ENCODE measurements around the gene LAMC3. TPM values are rescaled to one million over a fixed set of nuclear protein-coding genes. Genes with fewer than 3 reads are reported as not detected.
"Not testable (repeated sequence)": the region's sequence is repeated elsewhere in the genome, so short reads cannot be mapped to it uniquely, and the experiment has no call there.

LAMC3 gene
- total RNA-seq, 1 experiment from 2014 or later = not detected

DNA sequence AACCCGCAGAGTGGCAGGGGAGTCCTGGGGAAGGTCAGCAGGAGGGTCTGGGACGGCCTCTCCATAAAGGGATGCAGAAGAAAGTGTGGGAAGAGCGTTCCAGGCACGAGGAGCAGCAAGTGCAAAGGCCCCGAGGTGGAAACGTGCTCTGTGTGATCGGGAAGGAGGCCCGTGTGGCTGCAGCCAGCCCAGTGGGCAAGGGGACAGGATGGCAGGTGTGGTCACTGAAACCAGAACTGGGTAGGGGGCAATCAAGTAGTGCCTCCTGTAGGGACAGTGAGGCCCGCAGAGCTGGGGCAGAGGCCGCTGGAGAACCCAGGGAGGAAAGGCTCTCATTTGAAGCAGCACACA, 16.3 kb upstream of the LAMC3 start:
- H3K27me3 ChIP-seq = no peaks in the 10 kb centered on the region; the same call in 1 of the 2 replicates
- no peak for DNase-seq
- H3K4me3 ChIP-seq = no peak overlapping the region
- 0 out of 2 replicates have a peak, but pooled peaks cover 3% of the 10 kb centered on the region for H3K9me3 ChIP-seq (replicated peaks)
- H3K4me1 ChIP-seq = peaks cover 56% of the 10 kb centered on the region
- no peak overlapping the region for H3K27ac ChIP-seq
- no peaks in the 10 kb centered on the region for H3K36me3 ChIP-seq

DNA sequence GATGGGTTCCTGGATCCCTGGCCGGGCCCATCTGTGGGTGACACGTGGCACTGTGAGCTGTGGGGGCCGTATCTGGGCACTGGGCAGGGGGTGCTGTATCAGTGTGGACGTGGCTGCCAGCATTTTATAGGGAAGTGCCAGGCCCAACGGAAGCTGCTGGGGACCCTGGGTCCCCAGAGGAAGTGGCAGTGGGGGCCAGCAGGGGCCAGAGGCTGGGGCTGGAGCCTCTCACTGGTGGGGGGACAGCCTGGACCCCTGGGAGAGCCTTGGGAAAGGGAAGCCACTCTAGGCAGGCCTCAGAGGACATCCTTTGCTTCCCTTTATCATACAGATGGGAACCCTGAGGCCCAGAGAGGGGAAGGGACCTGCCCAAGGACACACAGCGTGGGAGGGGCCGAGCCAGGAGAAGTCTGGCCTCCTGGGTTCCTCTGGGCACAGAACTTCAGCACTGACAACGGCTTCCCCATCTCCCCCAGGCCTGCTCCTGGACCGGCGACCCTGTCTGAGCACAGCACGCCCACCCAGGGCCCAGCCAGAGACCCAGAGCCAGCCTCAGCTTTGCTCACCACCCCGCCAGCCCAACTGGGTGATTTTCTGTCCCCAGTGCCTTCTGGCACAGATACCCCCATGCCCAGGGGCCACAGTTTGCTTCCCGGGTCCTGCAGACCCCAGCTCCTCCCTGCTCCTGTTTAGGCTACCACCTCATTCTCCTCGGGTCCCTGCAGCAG, 15.5 kb upstream of the LAMC3 start:
- H3K4me1 ChIP-seq = peaks cover 56% of the 10 kb centered on the region
- H3K36me3 ChIP-seq = no peaks in the 10 kb centered on the region
- H3K9me3 ChIP-seq (replicated peaks) = 0 out of 2 replicates have a peak, but pooled peaks cover under 1% of the 10 kb centered on the region
- no peak overlapping the region for H3K4me3 ChIP-seq
- no peaks in the 10 kb centered on the region; the same call in 1 of the 2 replicates for H3K27me3 ChIP-seq
- no peak overlapping the region for H3K27ac ChIP-seq
- DNase-seq = peak in 1 of 2 experiments; percentile 3

DNA sequence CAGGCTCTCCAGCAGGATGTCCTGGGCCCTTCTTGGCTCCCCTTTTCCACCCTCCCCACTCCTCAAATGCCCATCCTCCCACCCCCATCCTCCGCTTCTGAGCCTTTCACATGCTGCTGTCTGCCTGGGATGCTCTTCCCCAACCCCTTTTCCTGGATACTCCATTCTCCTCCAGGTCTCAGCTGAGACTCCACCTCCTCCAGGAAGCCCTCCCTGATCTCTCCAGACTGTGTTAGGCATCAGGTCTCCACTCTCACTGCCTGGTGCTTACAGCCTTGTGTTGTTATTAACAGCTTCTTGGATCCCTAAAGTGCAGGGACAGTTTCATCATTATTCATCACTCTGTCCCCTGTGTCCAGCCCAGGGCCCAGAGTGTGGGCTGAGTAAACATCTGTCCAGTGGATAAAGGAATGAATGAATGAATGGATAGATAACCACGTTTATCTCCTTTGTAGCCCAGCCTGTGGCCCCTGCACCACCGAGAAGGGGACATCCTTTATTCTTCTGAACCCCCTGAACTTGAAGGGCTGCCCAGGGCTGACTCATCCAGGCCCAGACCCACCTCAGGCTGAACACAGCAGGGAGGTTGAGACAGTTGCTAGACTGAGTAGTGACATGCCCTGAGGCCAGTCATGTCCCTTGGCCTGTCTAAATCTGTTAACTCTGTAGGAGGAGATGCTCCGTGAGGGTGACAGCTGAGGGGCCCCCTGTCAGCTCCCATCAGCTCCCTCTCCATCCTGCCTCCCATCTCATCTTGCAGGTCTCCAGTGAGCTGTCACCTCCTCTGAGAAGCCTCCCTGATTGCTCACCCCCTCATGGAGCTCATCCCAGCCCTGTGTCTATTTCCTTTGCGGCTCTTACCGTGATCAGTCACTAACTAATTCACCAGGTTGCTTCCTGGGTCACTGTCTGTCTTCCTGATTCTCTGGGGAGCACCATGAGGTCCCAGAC, 14.6 kb upstream of the LAMC3 start:
- no peaks in the 10 kb centered on the region; the same call in 1 of the 2 replicates for H3K27me3 ChIP-seq
- peaks cover 56% of the 10 kb centered on the region for H3K4me1 ChIP-seq
- H3K36me3 ChIP-seq = no peaks in the 10 kb centered on the region
- H3K4me3 ChIP-seq = no peak overlapping the region
- no peaks in the 10 kb centered on the region for H3K9me3 ChIP-seq (replicated peaks)
- peak; percentile 88 to 90 for DNase-seq
- H3K27ac ChIP-seq = peak overlapping the region; percentile 26

DNA sequence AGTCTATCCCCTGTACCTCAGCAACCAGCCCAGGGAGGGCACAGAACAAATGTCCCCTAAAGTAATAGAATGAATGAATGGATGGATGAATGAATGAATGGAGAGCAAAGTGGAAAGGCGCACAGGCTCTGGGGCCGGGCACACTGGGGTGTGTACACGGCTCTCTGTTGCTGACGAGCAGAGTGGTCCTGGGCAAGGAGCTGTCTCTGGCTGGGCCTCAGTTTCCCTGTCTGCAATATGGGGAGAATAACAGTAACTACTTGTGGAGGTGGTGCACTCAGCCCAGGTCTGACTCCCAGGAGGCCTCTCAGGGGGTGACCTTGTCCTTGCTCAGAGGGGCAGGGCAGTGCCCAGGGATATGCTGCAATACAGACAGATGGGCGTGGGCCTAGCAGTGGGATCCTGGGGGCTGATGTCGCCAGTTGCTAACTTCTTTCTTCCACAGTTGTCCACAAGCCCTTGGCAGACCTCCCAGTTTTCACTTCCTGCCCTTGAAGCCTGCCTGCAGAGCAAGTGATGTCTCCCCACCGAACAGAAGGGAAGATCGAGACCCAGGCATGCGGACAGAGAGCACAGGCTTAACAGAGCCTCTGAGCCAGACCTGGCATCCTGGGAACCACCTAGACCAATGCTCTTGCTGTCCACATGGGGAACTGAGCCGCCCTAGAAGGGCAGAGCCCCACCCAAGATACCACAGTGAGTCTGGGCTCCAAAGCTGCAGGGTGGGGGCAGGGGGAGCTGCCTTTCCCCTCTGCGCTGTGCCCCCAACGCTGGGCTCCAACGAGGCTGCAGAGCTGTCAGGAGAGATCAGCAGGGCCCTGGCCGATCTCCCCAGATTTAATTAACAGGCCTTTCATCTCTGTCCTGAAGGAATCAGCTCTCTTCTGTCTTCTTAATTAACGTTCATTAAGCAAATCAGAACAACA, 13.6 kb upstream of the LAMC3 start:
- Histone ChIP-seq H3K27ac (peak overlapping the region; percentile 26), H3K36me3 (no peaks in the 10 kb centered on the region), H3K4me1 (peaks cover 46% of the 10 kb centered on the region), H3K27me3 (no peaks in the 10 kb centered on the region), H3K9me3 (replicated peaks) (no peaks in the 10 kb centered on the region), H3K4me3 (peak overlapping the region; percentile 18)
- peak; percentile 98 to 99 for DNase-seq

DNA sequence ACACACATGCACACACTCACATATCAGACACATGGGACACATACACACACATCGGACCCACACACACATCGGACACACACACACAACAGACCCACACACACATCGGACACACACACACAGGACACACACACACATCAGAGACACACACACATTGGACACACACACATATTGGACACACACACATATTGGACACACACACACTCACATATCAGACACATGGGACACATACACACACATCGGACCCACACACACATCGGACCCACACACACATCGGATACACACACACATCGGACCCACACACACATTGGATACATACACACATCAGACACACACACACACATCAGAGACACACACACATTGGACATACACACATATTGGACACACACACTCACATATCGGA, 12.8 kb upstream of the LAMC3 start:
- no peaks in the 10 kb centered on the region for H3K36me3 ChIP-seq
- no peak for DNase-seq
- H3K4me1 ChIP-seq = peaks cover 38% of the 10 kb centered on the region
- H3K9me3 ChIP-seq (replicated peaks) = no peaks in the 10 kb centered on the region
- no peak overlapping the region for H3K27ac ChIP-seq
- no peak overlapping the region for H3K4me3 ChIP-seq
- H3K27me3 ChIP-seq = peaks cover 7% of the 10 kb centered on the region; the same call in 1 of the 2 replicates

DNA sequence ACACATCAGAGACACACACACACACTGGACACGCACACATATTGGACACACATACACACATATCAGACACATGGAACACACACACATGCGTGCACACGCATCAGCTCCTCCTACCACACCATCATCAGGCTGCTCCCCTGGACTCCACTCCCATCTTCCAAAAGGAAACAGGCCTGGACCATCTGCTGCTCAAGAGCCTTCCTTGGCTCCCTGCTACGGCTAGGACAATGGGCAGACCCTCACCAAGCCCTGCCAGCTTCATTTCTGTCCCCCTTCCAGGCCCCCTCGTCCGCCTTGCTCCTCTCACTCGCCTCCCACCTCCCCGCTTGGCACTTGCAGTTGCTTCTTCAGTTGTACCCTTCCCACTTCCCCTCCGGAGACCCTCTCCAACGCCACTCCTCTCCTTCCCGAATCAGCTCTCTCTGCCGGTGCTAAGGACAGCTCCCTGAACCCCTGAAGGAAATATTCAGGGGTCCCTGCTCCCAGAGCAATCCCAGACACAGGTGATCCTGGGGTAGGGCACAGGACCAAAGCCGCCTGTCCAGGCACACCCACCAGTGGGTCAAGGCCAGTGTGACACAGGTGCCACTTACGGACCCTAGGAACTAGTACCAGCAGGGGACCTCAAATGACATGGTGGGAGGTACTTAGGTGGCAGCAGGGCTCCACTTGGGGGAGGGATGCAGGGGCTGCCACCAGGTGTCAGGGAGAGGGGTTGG, 12.1 kb upstream of the LAMC3 start:
- H3K4me3 ChIP-seq = no peak overlapping the region
- no peaks in the 10 kb centered on the region for H3K9me3 ChIP-seq (replicated peaks)
- no peaks in the 10 kb centered on the region for H3K36me3 ChIP-seq
- peaks cover 31% of the 10 kb centered on the region for H3K4me1 ChIP-seq
- no peak for DNase-seq
- peaks cover 8% of the 10 kb centered on the region for H3K27me3 ChIP-seq
- H3K27ac ChIP-seq = no peak overlapping the region

DNA sequence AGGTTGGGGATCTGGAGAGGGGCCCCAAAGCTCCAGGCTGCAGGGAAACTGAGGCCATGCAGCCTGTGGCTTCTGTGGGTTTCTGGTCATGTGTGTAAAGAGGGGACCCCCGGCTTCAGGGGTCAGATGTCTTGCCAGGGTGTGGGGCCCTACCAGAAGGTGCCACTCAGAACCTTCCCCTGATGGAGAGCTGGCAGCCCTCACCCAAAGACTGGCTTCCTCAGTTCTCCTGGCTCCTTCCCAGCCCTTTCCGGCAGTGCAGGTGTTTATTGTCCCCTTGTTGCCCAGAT, 11.6 kb upstream of the LAMC3 start:
- Histone ChIP-seq H3K4me1 (peaks cover 26% of the 10 kb centered on the region), H3K36me3 (no peaks in the 10 kb centered on the region), H3K4me3 (no peak overlapping the region), H3K27me3 (peaks cover 8% of the 10 kb centered on the region), H3K27ac (no peak overlapping the region), H3K9me3 (replicated peaks) (no peaks in the 10 kb centered on the region)
- no peak for DNase-seq

DNA sequence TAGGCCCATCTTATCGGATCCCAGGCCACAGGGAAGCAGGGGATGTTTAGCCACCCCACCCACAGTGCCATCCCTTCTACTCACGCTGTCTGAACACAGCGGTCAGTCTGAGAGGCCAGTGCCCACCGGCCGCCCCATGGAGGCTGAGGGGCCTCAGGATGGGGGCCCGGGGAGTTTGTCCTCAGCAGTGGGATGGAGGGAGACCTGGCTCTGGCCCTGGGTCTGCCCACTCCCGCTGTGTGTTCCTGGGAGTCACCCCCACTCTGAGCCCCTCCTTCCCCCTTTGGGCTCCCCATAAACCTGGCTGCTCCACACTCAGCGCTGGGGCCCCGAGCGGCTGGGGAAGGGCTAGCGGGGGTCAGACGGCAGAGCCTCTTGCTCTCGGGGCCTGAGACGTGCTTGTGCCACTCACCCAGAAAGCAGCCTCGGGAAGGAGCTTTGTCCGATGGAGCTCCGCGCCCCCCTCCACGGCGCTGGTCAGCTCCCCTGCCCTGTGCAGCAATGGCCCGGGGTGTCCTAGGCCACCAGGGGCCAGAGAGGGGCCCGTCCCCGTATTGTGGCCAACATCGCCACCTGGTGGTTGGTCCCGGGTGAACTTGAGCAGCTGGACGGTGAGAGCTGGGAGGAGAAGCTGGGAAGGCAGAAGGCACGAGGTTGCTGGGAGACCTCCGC, 10.9 kb upstream of the LAMC3 start:
- no peaks in the 10 kb centered on the region for H3K36me3 ChIP-seq
- H3K4me3 ChIP-seq = no peak overlapping the region
- DNase-seq = peak; percentile 87 to 94
- peaks cover 22% of the 10 kb centered on the region for H3K4me1 ChIP-seq
- no peak overlapping the region for H3K27ac ChIP-seq
- peaks cover 8% of the 10 kb centered on the region for H3K27me3 ChIP-seq
- H3K9me3 ChIP-seq (replicated peaks) = no peaks in the 10 kb centered on the region

DNA sequence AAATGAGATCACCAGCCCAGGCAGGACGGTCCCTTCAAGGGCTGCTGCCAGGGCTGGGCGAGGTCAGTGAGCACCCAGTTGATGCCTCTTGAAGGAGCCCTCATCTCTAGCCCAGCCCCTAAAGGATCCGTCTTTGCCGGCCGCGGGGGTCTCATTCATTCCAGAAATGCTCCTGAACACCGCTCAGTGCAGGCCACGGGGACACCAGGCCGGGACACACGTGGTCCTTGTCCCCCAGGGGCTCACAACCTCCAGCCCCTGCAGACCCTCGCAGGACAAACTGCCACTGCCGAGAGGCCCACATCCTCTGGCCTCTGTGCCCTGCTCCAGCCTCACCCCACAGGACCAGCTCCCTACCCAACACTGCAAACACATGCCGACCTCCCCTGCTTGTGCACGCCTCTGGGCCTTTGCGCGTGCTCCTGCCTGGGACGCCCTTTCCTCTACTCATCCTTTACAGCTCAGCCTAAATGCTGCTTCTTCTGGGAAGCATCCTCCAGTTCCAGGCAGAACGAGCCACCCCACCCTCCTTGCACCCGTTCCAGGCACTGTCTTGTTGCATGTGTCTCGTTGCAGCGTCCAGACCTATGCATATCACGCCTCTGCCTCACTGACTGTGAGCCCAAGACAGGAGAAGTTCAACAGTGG, 10.3 kb upstream of the LAMC3 start:
- H3K27me3 ChIP-seq = peaks cover 8% of the 10 kb centered on the region
- H3K4me3 ChIP-seq = no peak overlapping the region

DNA sequence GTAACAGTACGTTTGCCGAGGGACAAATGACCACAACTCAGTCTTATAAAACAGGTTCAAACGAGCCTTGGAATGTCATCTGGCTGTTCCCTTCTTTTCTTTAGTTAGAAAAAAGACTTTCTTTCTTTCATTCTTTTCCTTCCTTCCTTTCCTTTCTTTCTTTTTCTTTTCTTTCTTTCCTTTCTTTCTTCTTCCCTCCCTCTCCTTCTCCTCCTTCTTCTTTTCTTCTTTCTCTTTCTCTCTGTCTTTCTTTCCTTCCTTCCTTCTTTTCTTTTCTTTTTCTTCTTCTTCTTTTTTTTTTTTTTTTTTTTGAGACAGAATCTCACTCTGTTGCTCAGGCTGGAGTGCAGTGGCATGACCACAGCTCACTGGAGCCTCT, 9.7 kb upstream of the LAMC3 start:
- H3K27me3 ChIP-seq = peaks cover 8% of the 10 kb centered on the region
- H3K36me3 ChIP-seq = no peaks in the 10 kb centered on the region
- no peak overlapping the region for H3K4me3 ChIP-seq
- peaks cover 16% of the 10 kb centered on the region for H3K4me1 ChIP-seq
- DNase-seq = no peak
- H3K9me3 ChIP-seq (replicated peaks) = no peaks in the 10 kb centered on the region
- no peak overlapping the region for H3K27ac ChIP-seq

More for the DNA sequence above, 10.3 kb upstream of the LAMC3 start:
- DNase-seq = no peak
- Histone ChIP-seq H3K27ac (no peak overlapping the region), H3K36me3 (no peaks in the 10 kb centered on the region), H3K4me1 (peaks cover 21% of the 10 kb centered on the region), H3K9me3 (replicated peaks) (no peaks in the 10 kb centered on the region)

DNA sequence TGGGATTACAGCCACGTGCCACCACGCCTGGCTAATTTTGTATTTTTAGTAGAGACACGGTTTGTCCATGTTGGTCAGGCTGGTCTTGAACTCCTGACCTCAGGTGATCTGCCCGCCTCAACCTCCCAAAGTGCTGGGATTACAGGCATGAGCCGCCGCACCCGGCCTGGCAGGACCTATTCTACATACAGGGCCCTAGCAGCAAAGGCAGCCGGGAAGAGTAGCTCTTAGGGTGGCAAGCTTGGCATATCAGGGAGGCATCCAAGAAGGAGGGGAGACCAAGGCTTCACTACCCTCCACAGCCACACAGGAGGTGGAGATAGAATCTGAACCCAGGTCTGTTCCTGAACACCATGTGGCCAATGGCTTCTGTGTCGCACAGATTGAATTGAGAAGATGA, 8.4 kb upstream of the LAMC3 start:
- not testable (repeated sequence) for DNase-seq, H3K36me3 ChIP-seq

DNA sequence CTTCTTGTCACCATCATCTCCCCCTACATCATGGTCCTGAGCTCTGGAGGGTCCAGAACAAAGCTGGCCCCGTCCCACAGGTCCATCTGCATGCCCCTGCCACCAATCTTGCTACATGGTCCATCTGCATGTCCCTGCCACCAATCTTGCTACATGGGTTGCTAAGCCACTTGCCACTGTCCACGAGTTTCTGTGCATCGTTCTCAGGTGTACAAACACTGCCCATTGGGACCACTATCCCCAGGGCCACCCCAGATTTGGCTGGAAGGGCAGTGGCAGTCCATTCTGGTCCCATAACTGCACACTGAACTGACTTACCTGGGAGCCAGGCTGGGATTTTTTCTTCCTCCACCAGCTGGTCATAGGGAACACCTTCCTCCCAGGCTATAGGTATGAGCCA, 8.0 kb upstream of the LAMC3 start:
- H3K4me3 ChIP-seq = no peak overlapping the region
- H3K36me3 ChIP-seq = no peaks in the 10 kb centered on the region
- DNase-seq = no peak

More for the DNA sequence above, 8.4 kb upstream of the LAMC3 start:
- not testable (repeated sequence) for H3K27me3 ChIP-seq; H3K27ac ChIP-seq; H3K4me3 ChIP-seq; H3K4me1 ChIP-seq; H3K9me3 ChIP-seq (replicated peaks)

DNA sequence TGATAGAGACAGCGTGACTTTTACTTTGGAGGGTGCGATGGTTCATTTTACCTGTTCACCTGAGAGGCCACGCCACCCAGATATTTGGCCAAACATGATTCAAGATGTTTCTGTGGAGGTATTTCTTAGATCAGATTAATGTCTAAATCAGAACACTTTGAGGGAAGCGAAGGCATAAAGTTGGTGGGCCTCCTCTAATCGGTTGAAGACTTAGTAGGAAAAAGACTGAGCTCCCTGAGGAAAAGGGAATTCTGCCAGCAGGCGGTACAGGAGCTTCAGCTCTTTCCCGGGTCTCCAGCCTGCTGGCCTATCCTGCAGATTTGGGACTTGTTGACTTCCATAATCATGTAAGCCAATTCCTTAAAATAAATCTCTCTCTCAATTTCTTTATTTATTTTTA, 7.0 kb upstream of the LAMC3 start:
- Histone ChIP-seq H3K27ac (no peak overlapping the region), H3K36me3 (no peaks in the 10 kb centered on the region), H3K4me3 (no peak overlapping the region), H3K27me3 (peaks cover 8% of the 10 kb centered on the region), H3K9me3 (replicated peaks) (no peaks in the 10 kb centered on the region), H3K4me1 (no peaks in the 10 kb centered on the region)
- DNase-seq = no peak

More for the DNA sequence above, 8.0 kb upstream of the LAMC3 start:
- Histone ChIP-seq H3K4me1 (peaks cover under 1% of the 10 kb centered on the region; the same call in 1 of the 2 replicates), H3K9me3 (replicated peaks) (no peaks in the 10 kb centered on the region), H3K27me3 (peaks cover 8% of the 10 kb centered on the region), H3K27ac (no peak overlapping the region)
